CD4-positive, alpha-beta T cell (primary cell): ENCODE results near the gene STIP1. TPM values are rescaled to one million over a fixed set of nuclear protein-coding genes. Genes with fewer than 3 reads are reported as not detected.
A peak's percentile ranks its signal among the peaks of the same experiment; 100 is the strongest.

Experiments used
- ATAC-seq: fragments of 200-7000 bp; cut with Tn5 transposase; one replicate; pipeline ENCODE4 v1.10.0; 2022; ENCODE audit warnings: mild to moderate bottlenecking; ENCODE audit not compliant: poor library complexity
- CTCF ChIA-PET: fragments of 350-600 bp; sonication (Branson Sonifier 250); formaldehyde crosslinking; loops from one replicate; lab custom pipeline; 2021; ENCODE audit warnings: antibody characterized with exemption, inconsistent platforms; lab: Charles Lee
- POLR2A ChIA-PET: fragments of 350-600 bp; sonication (Branson Sonifier 250); formaldehyde crosslinking; loops from one replicate; lab custom pipeline; 2021; ENCODE audit warnings: antibody characterized with exemption, inconsistent platforms; lab: Charles Lee
- DNase-seq, 14 experiments: peaks; one replicate each; pipeline ENCODE4 v3.0.0-alpha.2; 2013 to 2020; ENCODE audit warnings: mixed read lengths in 2 of 14
- H3K27ac ChIP-seq, 2 donors: one replicate each; pipeline versions ENCODE4 v1.5.1 to v1.7.0; 2013; ENCODE audit warnings: low read length in 2 of 2, low read depth in 1 of 2, mild to moderate bottlenecking in 1 of 2
- H3K27me3 ChIP-seq, 2 experiments: 1 replicate in 1 of 2; 2 replicates in 1 of 2; pipeline versions ENCODE4 v1.6.1 to v1.7.0; 2013; ENCODE audit warnings: low read length in 2 of 2, control low read depth in 1 of 2, mild to moderate bottlenecking in 1 of 2, moderate library complexity in 1 of 2; ENCODE audit not compliant: insufficient read depth in 2 of 2, control insufficient read depth in 1 of 2
- H3K36me3 ChIP-seq: one replicate; pipeline ENCODE4 v1.6.1; 2013; ENCODE audit warnings: low read length, control low read depth; ENCODE audit not compliant: insufficient read depth
- H3K4me1 ChIP-seq: one replicate; pipeline ENCODE4 v1.6.1; 2013; ENCODE audit warnings: low read length, control low read depth; ENCODE audit not compliant: insufficient read depth
- H3K4me3 ChIP-seq: one replicate; pipeline ENCODE4 v1.5.1; 2013; ENCODE audit warnings: mild to moderate bottlenecking, low read length, moderate library complexity
- H3K9me3 ChIP-seq, 2 experiments: 1 replicate in 1 of 2; 2 replicates in 1 of 2; pipeline versions ENCODE4 v1.6.1 to v1.7.0; 2013; ENCODE audit warnings: low read length in 2 of 2, mild to moderate bottlenecking in 2 of 2, control low read depth in 1 of 2, moderate library complexity in 1 of 2; ENCODE audit not compliant: control insufficient read depth in 1 of 2, insufficient read depth in 1 of 2
- H3K27ac Mint-ChIP-seq: one replicate; pipeline ENCODE4 v1.8.0; 2020; ENCODE audit warnings: mixed read lengths
- H3K27me3 Mint-ChIP-seq: one replicate; pipeline ENCODE4 v1.8.0; 2021; ENCODE audit warnings: mixed read lengths
- H3K36me3 Mint-ChIP-seq: one replicate; pipeline ENCODE4 v1.8.0; 2021; ENCODE audit warnings: low read depth, mixed read lengths
- H3K4me1 Mint-ChIP-seq: one replicate; pipeline ENCODE4 v1.8.0; 2021; ENCODE audit warnings: low read depth, mixed read lengths
- H3K4me3 Mint-ChIP-seq: one replicate; pipeline ENCODE4 v1.8.0; 2020; ENCODE audit warnings: mild to moderate bottlenecking, mixed read lengths
- H3K9me3 Mint-ChIP-seq: one replicate; pipeline ENCODE4 v1.8.0; 2020; ENCODE audit warnings: mixed read lengths
- intact Hi-C, 2 experiments: fragments of 100-400 bp; cut with DNase I in 1 of 2; cut with micrococcal nuclease in 1 of 2; formaldehyde crosslinking; loops; one replicate each; pipeline versions ENCODE4 v1.15.1 to v1.9.0; 2023 to 2025; cut with DNase I, micrococcal nuclease
- total RNA-seq, 174 experiments: library from RNA in 2 of 174; stranded (reverse) in 2 of 174; gene quantifications; one replicate each; pipeline ENCODE4 v1.2.3 and lab custom pipeline; 2021 to 2026
- TF ChIP-seq, protein P1 (sequence below): fragments of 200-600 bp; IDR thresholded peaks from one replicate; pipeline ENCODE4 v1.8.0; 2022; ENCODE audit warnings: antibody characterized with exemption, mild to moderate bottlenecking

Gene STIP1
- total RNA-seq, 2 experiments from 2014 or later = 29.0 to 37.5 TPM

DNA sequence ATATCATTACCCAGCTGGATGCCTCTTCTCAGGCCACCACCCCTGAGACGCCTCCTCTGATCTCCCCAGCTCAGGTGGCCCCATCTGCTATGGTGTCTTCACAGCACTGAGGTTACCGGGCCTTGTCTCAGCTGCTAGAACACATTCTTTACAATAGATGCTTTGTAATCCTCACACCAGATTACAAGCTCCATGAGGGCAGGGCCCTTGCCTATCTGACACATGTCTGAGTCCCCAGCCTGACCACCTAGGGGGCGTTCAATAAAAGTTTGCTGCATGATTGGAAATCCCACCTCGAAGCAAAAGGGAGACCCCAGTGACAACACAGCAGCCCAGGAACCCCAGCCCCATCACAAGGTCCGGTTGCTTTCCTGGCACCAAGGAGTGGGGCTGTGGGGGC lies 22.0 kb upstream of the STIP1 start:
- Histone ChIP-seq H3K36me3 (peaks cover 2% of the 10 kb centered on the region), H3K9me3 (no peaks in the 10 kb centered on the region), H3K4me1 (peaks cover 18% of the 10 kb centered on the region), H3K4me3 (no peak overlapping the region), H3K27ac (no peak overlapping the region), H3K27me3 (no peaks in the 10 kb centered on the region)
- ChIA-PET CTCF (interaction anchor here (1.1 kb wide), 1 partner anchor 11 kb away, joined by 3 read pairs; no protein-coding TSS in a partner anchor), POLR2A (interaction anchor here (0.6 kb wide), 1 partner anchor 11 kb away, joined by 3 read pairs; no protein-coding TSS in a partner anchor)
- no peaks in the 10 kb centered on the region for H3K27me3 Mint-ChIP-seq
- DNase-seq (no peak), ATAC-seq (no peak)
- intact Hi-C loops = loop anchor here in 1 of 2 experiments (10.0 kb wide), 1 partner anchor 489 kb away; the partner anchor contains the start of gene ATL3
- H3K4me3 Mint-ChIP-seq = peak overlapping the region; percentile 70
- H3K27ac Mint-ChIP-seq = no peak overlapping the region
- TF ChIP-seq, protein P1, sequence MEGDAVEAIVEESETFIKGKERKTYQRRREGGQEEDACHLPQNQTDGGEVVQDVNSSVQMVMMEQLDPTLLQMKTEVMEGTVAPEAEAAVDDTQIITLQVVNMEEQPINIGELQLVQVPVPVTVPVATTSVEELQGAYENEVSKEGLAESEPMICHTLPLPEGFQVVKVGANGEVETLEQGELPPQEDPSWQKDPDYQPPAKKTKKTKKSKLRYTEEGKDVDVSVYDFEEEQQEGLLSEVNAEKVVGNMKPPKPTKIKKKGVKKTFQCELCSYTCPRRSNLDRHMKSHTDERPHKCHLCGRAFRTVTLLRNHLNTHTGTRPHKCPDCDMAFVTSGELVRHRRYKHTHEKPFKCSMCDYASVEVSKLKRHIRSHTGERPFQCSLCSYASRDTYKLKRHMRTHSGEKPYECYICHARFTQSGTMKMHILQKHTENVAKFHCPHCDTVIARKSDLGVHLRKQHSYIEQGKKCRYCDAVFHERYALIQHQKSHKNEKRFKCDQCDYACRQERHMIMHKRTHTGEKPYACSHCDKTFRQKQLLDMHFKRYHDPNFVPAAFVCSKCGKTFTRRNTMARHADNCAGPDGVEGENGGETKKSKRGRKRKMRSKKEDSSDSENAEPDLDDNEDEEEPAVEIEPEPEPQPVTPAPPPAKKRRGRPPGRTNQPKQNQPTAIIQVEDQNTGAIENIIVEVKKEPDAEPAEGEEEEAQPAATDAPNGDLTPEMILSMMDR = no peak
- peaks cover 4% of the 10 kb centered on the region for H3K4me1 Mint-ChIP-seq
- no peaks in the 10 kb centered on the region for H3K9me3 Mint-ChIP-seq
- no peaks in the 10 kb centered on the region for H3K36me3 Mint-ChIP-seq

DNA sequence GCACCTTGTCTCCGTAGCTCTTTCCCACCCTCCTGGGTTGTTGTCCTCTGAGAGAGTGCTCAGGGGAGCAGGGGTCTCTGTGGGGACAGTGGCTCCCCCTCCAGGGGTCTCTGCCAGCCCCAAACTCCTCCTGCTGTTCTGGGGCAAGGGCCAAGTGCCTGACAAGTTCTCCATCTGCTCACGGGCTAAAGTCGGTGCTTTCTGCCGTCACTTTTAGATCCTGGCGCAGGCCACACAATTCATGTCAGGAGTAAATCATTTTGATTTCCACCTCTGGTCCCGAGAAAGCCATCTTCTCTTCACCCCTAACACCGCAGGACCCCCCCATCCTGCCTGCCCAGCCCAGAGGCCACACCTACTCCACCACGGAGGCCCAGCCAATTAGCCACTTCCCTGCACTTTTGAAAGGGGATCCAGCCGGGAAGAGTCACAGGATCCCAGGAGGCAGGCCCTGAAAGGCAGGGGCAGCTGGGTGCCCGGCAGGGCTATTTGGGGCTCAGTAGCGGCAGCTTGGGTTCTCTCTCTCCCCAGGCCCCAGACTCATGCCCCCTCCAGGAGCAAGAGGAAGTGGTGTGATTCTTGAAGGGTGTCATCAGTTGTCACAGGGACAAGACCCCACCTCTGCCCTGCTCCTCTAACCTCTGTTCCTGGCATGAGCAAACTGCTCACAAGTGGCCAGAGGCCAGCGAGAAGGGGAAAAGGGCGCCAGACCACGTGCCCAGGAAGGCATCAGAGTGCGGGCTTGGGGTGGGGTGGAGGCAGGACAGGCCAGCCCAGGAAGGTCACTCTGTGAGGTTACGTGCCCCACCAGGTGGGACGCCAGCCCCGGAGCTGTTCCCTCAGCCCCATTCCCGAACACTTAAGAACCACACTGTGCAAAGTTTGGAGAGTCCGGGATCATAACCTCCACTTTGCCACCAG lies 21.3 kb upstream of the STIP1 start:
- TF ChIP-seq, protein P1 = no peak
- H3K36me3 ChIP-seq = peaks cover 2% of the 10 kb centered on the region
- POLR2A ChIA-PET = interaction anchor here (3.4 kb wide), 1 partner anchor 21 kb away, joined by 22 read pairs; the partner anchor contains the start of gene STIP1
- peak overlapping the region; percentile 66 for H3K4me3 ChIP-seq
- Mint-ChIP-seq H3K27ac (no peak overlapping the region), H3K4me1 (peaks cover 4% of the 10 kb centered on the region), H3K4me3 (peak overlapping the region; percentile 90), H3K9me3 (no peaks in the 10 kb centered on the region), H3K27me3 (no peaks in the 10 kb centered on the region), H3K36me3 (no peaks in the 10 kb centered on the region)
- CTCF ChIA-PET = interaction anchor here (1.1 to 1.8 kb wide), 3 partner anchors 11 to 40 kb away, joined by 3 to 6 read pairs (median 5); partner anchors contain the start of gene STIP1
- no peak for ATAC-seq
- H3K27ac ChIP-seq = no peak overlapping the region
- H3K4me1 ChIP-seq = peaks cover 18% of the 10 kb centered on the region
- intact Hi-C loops = loop anchor here in 1 of 2 experiments (10.0 kb wide), 1 partner anchor 490 kb away; the partner anchor contains the start of gene ATL3
- H3K9me3 ChIP-seq = no peaks in the 10 kb centered on the region
- H3K27me3 ChIP-seq = no peaks in the 10 kb centered on the region
- DNase-seq = peak in 1 of 14 experiments; percentile 30

DNA sequence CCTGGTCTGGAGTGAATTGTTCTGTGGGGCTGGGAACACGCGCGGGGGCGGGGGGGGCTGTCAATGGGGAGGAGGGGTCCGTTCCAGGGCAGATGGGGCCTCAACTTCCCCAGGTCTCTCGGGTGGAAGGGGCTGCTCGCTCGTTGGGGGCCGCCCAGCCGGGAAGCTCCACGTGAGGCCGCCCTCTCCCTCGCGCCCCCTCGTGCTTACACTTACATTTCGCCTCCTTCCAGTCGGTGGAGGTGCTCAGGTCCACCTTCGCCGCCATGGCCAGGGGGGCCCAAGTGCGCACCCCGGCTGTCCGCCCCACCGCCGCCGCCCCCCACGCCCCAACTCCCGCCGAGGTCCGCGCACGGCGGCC lies 20.5 kb upstream of the STIP1 start:
- no peak overlapping the region for H3K4me3 Mint-ChIP-seq
- POLR2A ChIA-PET = interaction anchor here (1.1 to 3.4 kb wide), 2 partner anchors 20 to 42 kb away, joined by 4 to 22 read pairs; partner anchors contain the start of gene STIP1
- intact Hi-C loops = loop anchor here in 1 of 2 experiments (10.0 kb wide), 1 partner anchor 491 kb away; the partner anchor contains the start of gene ATL3

More for the DNA sequence above, 20.5 kb upstream of the STIP1 start:
- Histone ChIP-seq H3K27ac (no peak overlapping the region), H3K36me3 (peaks cover 2% of the 10 kb centered on the region), H3K9me3 (no peaks in the 10 kb centered on the region), H3K27me3 (no peaks in the 10 kb centered on the region), H3K4me1 (peaks cover 18% of the 10 kb centered on the region), H3K4me3 (peak overlapping the region; percentile 66)
- no peaks in the 10 kb centered on the region for H3K36me3 Mint-ChIP-seq
- H3K27ac Mint-ChIP-seq = no peak overlapping the region
- no peaks in the 10 kb centered on the region for H3K9me3 Mint-ChIP-seq
- CTCF ChIA-PET = interaction anchor here (1.3 to 1.8 kb wide), 3 partner anchors 13 to 39 kb away, joined by 4 to 6 read pairs (median 5); partner anchors contain the start of gene STIP1
- DNase-seq (peak in 4 of 14 experiments; percentile 8 to 48 (median 32)), ATAC-seq (peak; percentile 20)
- H3K4me1 Mint-ChIP-seq = peaks cover 4% of the 10 kb centered on the region
- TF ChIP-seq, protein P1 = no peak
- no peaks in the 10 kb centered on the region for H3K27me3 Mint-ChIP-seq
